ENCODE data around the gene MCUR1.
"Not testable (repeated sequence)": the region's sequence is repeated elsewhere in the genome, so short reads cannot be mapped to it uniquely, and the experiment has no call there.

The MCUR1 gene

DNA sequence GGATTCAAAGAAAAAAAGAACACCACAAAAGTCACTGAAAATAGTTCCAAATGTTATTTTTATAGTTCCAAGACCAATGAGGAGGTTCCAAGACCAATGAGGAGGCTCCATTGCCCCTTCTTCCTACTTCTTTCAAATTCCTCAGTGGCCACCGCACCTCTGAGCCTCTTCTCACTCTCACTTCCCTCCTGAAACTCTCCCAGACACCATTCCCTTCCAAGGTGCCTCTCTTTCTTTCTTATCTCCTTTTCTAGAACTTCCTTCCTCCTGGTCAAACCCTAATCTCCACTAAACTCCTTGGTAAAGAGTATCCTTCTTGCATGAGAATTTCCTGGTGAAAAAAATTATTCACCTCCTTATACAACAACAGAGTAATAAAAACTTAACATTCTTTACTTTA, 20.4 kb upstream of the MCUR1 start:
- TF ChIP-seq, protein P1, sequence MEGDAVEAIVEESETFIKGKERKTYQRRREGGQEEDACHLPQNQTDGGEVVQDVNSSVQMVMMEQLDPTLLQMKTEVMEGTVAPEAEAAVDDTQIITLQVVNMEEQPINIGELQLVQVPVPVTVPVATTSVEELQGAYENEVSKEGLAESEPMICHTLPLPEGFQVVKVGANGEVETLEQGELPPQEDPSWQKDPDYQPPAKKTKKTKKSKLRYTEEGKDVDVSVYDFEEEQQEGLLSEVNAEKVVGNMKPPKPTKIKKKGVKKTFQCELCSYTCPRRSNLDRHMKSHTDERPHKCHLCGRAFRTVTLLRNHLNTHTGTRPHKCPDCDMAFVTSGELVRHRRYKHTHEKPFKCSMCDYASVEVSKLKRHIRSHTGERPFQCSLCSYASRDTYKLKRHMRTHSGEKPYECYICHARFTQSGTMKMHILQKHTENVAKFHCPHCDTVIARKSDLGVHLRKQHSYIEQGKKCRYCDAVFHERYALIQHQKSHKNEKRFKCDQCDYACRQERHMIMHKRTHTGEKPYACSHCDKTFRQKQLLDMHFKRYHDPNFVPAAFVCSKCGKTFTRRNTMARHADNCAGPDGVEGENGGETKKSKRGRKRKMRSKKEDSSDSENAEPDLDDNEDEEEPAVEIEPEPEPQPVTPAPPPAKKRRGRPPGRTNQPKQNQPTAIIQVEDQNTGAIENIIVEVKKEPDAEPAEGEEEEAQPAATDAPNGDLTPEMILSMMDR (conservative IDR thresholded peaks at IDR 0.05), result no peak
- no peak overlapping the region for H3K27ac ChIP-seq

DNA sequence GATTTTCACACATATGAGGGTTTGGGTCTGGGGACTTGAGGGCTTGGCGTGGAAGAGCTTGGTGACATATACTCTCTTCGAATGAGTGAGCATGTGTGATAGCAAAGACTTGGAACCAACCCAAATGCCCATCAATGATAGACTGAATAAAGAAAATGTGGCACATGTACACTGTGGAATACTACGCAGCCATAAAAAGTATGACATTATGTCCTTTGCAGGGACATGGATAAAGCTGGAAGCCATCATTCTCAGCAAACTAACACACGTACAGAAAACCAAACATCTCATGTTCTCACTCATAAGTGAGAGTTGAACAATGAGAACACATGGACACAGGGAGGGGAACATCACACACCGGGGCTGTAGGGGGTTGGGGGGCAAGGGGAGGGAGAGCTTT, 19.7 kb upstream of the MCUR1 start:
- not testable (repeated sequence) for H3K27ac ChIP-seq

- TF ChIP-seq, protein P1 (conservative IDR thresholded peaks at IDR 0.05), result no peak
- H3K27ac ChIP-seq, result no peak overlapping the region
Observed at GRCh38 chr6:13832778-13833177, 18.4 kb upstream of the MCUR1 start.

- H3K27ac ChIP-seq, result no peak overlapping the region
- TF ChIP-seq, protein P1 (conservative IDR thresholded peaks at IDR 0.05), result no peak
Observed at GRCh38 chr6:13831615-13832014, 17.3 kb upstream of the MCUR1 start.

DNA sequence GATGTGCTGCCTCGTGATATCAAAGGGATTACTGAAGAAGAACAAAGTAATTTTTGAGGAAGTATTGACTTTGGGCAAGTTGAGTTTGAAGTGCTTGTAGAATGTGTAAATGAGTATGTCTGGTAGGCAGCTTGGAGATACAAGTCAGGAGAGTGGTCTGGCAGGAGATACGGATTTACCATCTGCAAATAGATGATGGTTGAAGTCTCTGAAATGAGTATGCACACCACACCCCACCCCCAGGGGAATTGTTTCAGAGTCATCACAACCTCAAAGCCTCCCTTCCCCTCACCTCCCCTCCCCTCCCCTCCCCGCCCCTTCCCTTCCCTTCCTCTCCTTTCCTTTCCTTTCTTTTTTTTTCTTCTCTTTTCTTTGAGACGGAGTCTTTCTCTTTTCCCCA, 16.4 kb upstream of the MCUR1 start:
- TF ChIP-seq, protein P1 (conservative IDR thresholded peaks at IDR 0.05), result no peak
- H3K27ac ChIP-seq, result no peak overlapping the region

DNA sequence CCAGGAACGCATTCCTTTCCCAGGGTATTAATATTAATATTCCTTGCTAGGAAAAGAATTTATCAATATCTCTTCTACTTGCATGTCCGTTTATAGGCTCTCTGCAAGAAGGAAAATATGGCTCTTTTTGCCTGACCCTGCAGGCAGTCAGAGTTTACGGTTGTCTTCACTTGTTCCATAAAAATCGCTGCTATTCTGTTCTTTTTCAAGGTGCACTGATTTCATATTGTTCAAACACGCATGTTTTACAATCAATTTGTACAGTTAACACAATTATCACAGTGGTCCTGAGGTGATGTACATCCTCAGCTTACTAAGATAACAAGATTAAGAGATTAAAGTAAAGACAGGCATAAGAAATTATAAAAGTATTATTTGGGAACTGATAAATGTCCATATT, 15.1 kb upstream of the MCUR1 start:
- not testable (repeated sequence) for H3K27ac ChIP-seq

- H3K27ac ChIP-seq, result not testable (repeated sequence)
Observed at GRCh38 chr6:13828656-13829301, 14.4 kb upstream of the MCUR1 start.

- TF ChIP-seq, protein P1 (conservative IDR thresholded peaks at IDR 0.05), result no peak
- H3K27ac ChIP-seq, result no peak overlapping the region
Observed at GRCh38 chr6:13827032-13827431, 12.7 kb upstream of the MCUR1 start.

DNA sequence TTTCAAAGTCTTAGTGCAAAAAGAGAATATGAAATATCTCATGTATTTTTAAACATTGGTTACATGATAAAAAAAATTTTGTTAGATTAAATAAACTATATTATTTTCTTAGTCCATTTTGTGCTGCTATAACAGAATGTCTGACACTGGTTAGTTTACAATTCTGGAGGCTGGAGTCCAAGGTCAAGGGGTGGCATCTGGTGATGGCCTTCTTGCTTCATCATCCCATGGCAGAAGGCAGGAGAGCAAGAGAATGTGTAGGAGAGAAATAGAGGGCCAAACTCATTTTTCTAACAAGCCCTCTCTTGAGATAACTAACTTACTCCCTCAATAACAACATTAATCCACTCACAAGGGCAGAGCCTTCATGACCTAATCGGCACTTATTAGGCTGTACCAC, 11.5 kb upstream of the MCUR1 start:
- TF ChIP-seq, protein P1 (conservative IDR thresholded peaks at IDR 0.05), result no peak
- H3K27ac ChIP-seq, result no peak overlapping the region
